Endothelial cell (in vitro differentiated cells): ENCODE measurements around the gene BTBD1. TPM values are rescaled to one million over a fixed set of nuclear protein-coding genes. Genes with fewer than 3 reads are reported as not detected.
"Not testable (repeated sequence)": the region's sequence is repeated elsewhere in the genome, so short reads cannot be mapped to it uniquely, and the experiment has no call there.

Experiments used
- DNase-seq: peaks from one replicate; pipeline ENCODE4 v3.0.0; 2021; ENCODE audit warnings: low spot score
- H3K27ac Mint-ChIP-seq: one replicate; pipeline ENCODE4 v1.8.0; 2021; ENCODE audit warnings: mixed read lengths, inconsistent platforms; ENCODE audit not compliant: unreplicated experiment
- H3K27me3 Mint-ChIP-seq: one replicate; pipeline ENCODE4 v1.8.0; 2021; ENCODE audit warnings: mild to moderate bottlenecking, moderate library complexity, mixed read lengths, inconsistent platforms; ENCODE audit not compliant: unreplicated experiment
- H3K36me3 Mint-ChIP-seq: one replicate; pipeline ENCODE4 v1.8.0; 2021; ENCODE audit warnings: mild to moderate bottlenecking, low read depth, mixed read lengths, inconsistent platforms; ENCODE audit not compliant: unreplicated experiment
- H3K4me1 Mint-ChIP-seq: one replicate; pipeline ENCODE4 v1.8.0; 2021; ENCODE audit warnings: mild to moderate bottlenecking, mixed read lengths, inconsistent platforms; ENCODE audit not compliant: unreplicated experiment
- H3K4me3 Mint-ChIP-seq: one replicate; pipeline ENCODE4 v1.8.0; 2021; ENCODE audit warnings: mild to moderate bottlenecking, mixed read lengths, inconsistent platforms; ENCODE audit not compliant: unreplicated experiment
- H3K9me3 Mint-ChIP-seq: one replicate; pipeline ENCODE4 v1.8.0; 2021; ENCODE audit warnings: mixed read lengths, inconsistent platforms; ENCODE audit not compliant: unreplicated experiment
- total RNA-seq: library from RNA; stranded (reverse); fragmentation: NEBNext Ultra II Directional; extraction: Animal tissue kit (Norgen Biotek cat#: 25700); gene quantifications from one replicate; pipeline ENCODE4 v1.2.1, GENCODE V29; 2021; ENCODE audit not compliant: unreplicated experiment
- TF ChIP-seq, protein P1 (sequence below): fragments of 200-600 bp; sonication (generic); IDR thresholded peaks from one replicate; pipeline ENCODE4 v1.5.0; 2021; ENCODE audit warnings: antibody characterized with exemption; ENCODE audit not compliant: unreplicated experiment

Gene BTBD1
- total RNA-seq, 1 donor from 2014 or later: 47.2 TPM

DNA sequence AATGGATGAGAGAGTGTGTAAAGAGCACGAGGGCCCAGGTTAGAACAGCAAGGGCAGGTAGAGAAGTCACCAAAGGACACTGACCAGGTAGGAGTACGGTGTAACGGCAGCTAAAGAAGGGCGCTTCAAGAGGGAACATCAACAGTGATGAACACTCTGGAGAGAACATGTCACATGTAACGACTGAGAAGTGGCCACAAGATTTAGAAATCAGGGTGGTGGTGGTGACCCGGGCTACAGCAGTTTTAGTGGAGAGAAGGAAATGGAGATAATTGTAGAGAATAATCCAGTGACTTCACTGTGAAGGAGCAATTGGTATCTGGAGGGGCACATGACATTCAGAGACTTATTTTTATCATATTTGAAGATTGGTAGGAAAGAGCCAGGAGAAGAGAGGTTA is 54.4 kb downstream of the BTBD1 start:
- H3K27me3 Mint-ChIP-seq: peaks cover 8% of the 10 kb centered on the region
- TF ChIP-seq, protein P1, sequence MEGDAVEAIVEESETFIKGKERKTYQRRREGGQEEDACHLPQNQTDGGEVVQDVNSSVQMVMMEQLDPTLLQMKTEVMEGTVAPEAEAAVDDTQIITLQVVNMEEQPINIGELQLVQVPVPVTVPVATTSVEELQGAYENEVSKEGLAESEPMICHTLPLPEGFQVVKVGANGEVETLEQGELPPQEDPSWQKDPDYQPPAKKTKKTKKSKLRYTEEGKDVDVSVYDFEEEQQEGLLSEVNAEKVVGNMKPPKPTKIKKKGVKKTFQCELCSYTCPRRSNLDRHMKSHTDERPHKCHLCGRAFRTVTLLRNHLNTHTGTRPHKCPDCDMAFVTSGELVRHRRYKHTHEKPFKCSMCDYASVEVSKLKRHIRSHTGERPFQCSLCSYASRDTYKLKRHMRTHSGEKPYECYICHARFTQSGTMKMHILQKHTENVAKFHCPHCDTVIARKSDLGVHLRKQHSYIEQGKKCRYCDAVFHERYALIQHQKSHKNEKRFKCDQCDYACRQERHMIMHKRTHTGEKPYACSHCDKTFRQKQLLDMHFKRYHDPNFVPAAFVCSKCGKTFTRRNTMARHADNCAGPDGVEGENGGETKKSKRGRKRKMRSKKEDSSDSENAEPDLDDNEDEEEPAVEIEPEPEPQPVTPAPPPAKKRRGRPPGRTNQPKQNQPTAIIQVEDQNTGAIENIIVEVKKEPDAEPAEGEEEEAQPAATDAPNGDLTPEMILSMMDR: no peak
- no peak overlapping the region for H3K27ac Mint-ChIP-seq
- no peaks in the 10 kb centered on the region for H3K9me3 Mint-ChIP-seq
- H3K36me3 Mint-ChIP-seq: peaks cover 6% of the 10 kb centered on the region
- no peak for DNase-seq
- H3K4me1 Mint-ChIP-seq: peaks cover 32% of the 10 kb centered on the region
- H3K4me3 Mint-ChIP-seq: peak overlapping the region; percentile 18

GRCh38 chr15:83012076-83012426 is 55.0 kb downstream of the BTBD1 start:
- Mint-ChIP-seq H3K4me1 (peaks cover 32% of the 10 kb centered on the region), H3K27me3 (peaks cover 8% of the 10 kb centered on the region), H3K4me3 (peak overlapping the region; percentile 70), H3K27ac (peak overlapping the region; percentile 10), H3K9me3 (no peaks in the 10 kb centered on the region), H3K36me3 (peaks cover 10% of the 10 kb centered on the region)
- no peak for DNase-seq
- TF ChIP-seq, protein P1: no peak

GRCh38 chr15:83011271-83012075 is 55.6 kb downstream of the BTBD1 start, which contains the start of gene C15orf40:
Gene C15orf40, minus strand, starts transcription at chr15:83011639. Its CDS starts 32 bp downstream, at chr15:83011607.
- TF ChIP-seq, protein P1: no peak
- Mint-ChIP-seq H3K4me1 (peaks cover 32% of the 10 kb centered on the region), H3K9me3 (no peaks in the 10 kb centered on the region), H3K4me3 (peak within 1 kb of the TSS; percentile 99), H3K36me3 (peaks cover 12% of the 10 kb centered on the region), H3K27me3 (peaks cover 8% of the 10 kb centered on the region), H3K27ac (peak within 1 kb of the TSS; percentile 90)
- peak; percentile 87 for DNase-seq

- no peaks in the 10 kb centered on the region for H3K9me3 Mint-ChIP-seq
- TF ChIP-seq, protein P1: peak; percentile 66
- H3K27me3 Mint-ChIP-seq: peaks cover 8% of the 10 kb centered on the region
- H3K4me3 Mint-ChIP-seq: peak overlapping the region; percentile 99
- peak; percentile 76 for DNase-seq
- peaks cover 12% of the 10 kb centered on the region for H3K36me3 Mint-ChIP-seq
- H3K27ac Mint-ChIP-seq: peak overlapping the region; percentile 90
- peaks cover 32% of the 10 kb centered on the region for H3K4me1 Mint-ChIP-seq
These were observed 56.3 kb downstream of the BTBD1 start for GRCh38 chr15:83010709-83011270.

- not testable (repeated sequence) for H3K36me3 Mint-ChIP-seq, H3K27me3 Mint-ChIP-seq, H3K4me3 Mint-ChIP-seq, H3K4me1 Mint-ChIP-seq, H3K27ac Mint-ChIP-seq, DNase-seq, H3K9me3 Mint-ChIP-seq
These were observed 66.4 kb downstream of the BTBD1 start for GRCh38 chr15:83000672-83001031.
